IMR-90 (cell line): ENCODE data around the gene TOM1L1. TPM values are rescaled to one million over a fixed set of nuclear protein-coding genes. Genes with fewer than 3 reads are reported as not detected.

Source experiments
- ATAC-seq: fragments of 200-7000 bp; cut with Tn5 transposase; 2 replicates; pipeline ENCODE4 v1.9.1; 2020; ENCODE audit warnings: low read depth, mild to moderate bottlenecking, moderate library complexity
- BruUV-seq: library from RNA; stranded (reverse); fragments of 400-500 nt; replicated peaks from 2 replicates; lab custom pipeline; 2021; lab: Mats Ljungman, UMichigan
- CTCF ChIA-PET: fragments of 300-600 bp; formaldehyde crosslinking; extraction: SDS; loops from one replicate; lab custom pipeline; 2021; ENCODE audit warnings: antibody characterized with exemption; lab: Yijun Ruan, JAX
- POLR2A ChIA-PET: fragments of 300-600 bp; sonication (Branson Sonifier 250); formaldehyde crosslinking; loops from one replicate; lab custom pipeline; 2022; ENCODE audit warnings: antibody characterized with exemption; ENCODE audit not compliant: unreplicated experiment; lab: Charles Lee
- DNase-seq: peaks from one replicate; pipeline ENCODE4 v3.0.0; 2013
- H2AFZ ChIP-seq: replicated peaks from 2 replicates; pipeline ENCODE3; 2013; ENCODE audit warnings: low read length, mild to moderate bottlenecking; ENCODE audit not compliant: poor library complexity
- H2AK5ac ChIP-seq: 2 replicates; pipeline ENCODE4 v1.6.1; 2013; ENCODE audit warnings: low read depth, low read length, inconsistent platforms
- H2AK9ac ChIP-seq: replicated peaks from 2 replicates; pipeline ENCODE3; 2013; ENCODE audit warnings: mild to moderate bottlenecking, low read depth, low read length, moderate library complexity; ENCODE audit not compliant: poor library complexity
- H2BK120ac ChIP-seq: 2 replicates; pipeline ENCODE4 v1.6.1; 2013; ENCODE audit warnings: low read depth, low read length, inconsistent platforms
- H2BK15ac ChIP-seq: 3 replicates; pipeline ENCODE4 v1.6.1; 2013; ENCODE audit warnings: low read depth, low read length, inconsistent platforms
- H2BK20ac ChIP-seq: 2 replicates; pipeline ENCODE4 v1.6.1; 2013; ENCODE audit warnings: low read depth, mild to moderate bottlenecking, inconsistent platforms, low read length, moderate library complexity
- H2BK5ac ChIP-seq: 2 replicates; pipeline ENCODE4 v1.6.1; 2013; ENCODE audit warnings: mild to moderate bottlenecking, low read depth, low read length, inconsistent platforms; ENCODE audit not compliant: poor library complexity, severe bottlenecking
- H3K14ac ChIP-seq: replicated peaks from 2 replicates; pipeline ENCODE4 v1.6.1; 2013; ENCODE audit warnings: low read depth, low read length, inconsistent platforms
- H3K18ac ChIP-seq: 2 replicates; pipeline ENCODE4 v1.6.1; 2013; ENCODE audit warnings: low read depth, low read length, control low read depth
- H3K23ac ChIP-seq: 2 replicates; pipeline ENCODE4 v1.6.1; 2013; ENCODE audit warnings: low read depth, low read length, inconsistent platforms
- H3K27ac ChIP-seq: 2 replicates; pipeline ENCODE4 v1.5.1; 2013; ENCODE audit warnings: mild to moderate bottlenecking, control low read depth, low read length; ENCODE audit not compliant: insufficient read depth
- H3K27me3 ChIP-seq: 2 replicates; pipeline ENCODE4 v1.6.1; 2013; ENCODE audit warnings: low read length; ENCODE audit not compliant: control insufficient read depth, insufficient read depth
- H3K36me3 ChIP-seq: 2 replicates; pipeline ENCODE4 v1.6.1; 2013; ENCODE audit warnings: low read length, mixed read lengths; ENCODE audit not compliant: control insufficient read depth, insufficient read depth
- H3K4ac ChIP-seq: 2 replicates; pipeline ENCODE4 v1.6.1; 2013; ENCODE audit warnings: low read depth, low read length, inconsistent platforms
- H3K4me1 ChIP-seq: 2 replicates; pipeline ENCODE4 v1.6.1; 2013; ENCODE audit warnings: low read length, mixed read lengths; ENCODE audit not compliant: control insufficient read depth, insufficient read depth
- H3K4me2 ChIP-seq: 2 replicates; pipeline ENCODE4 v1.6.1; 2013; ENCODE audit warnings: low read depth, mild to moderate bottlenecking, control low read depth, low read length, moderate library complexity
- H3K4me3 ChIP-seq: 2 replicates; pipeline ENCODE4 v1.5.1; 2013; ENCODE audit warnings: low read depth, mild to moderate bottlenecking, control low read depth, low read length, moderate library complexity; ENCODE audit not compliant: insufficient read depth
- H3K56ac ChIP-seq: 2 replicates; pipeline ENCODE4 v1.6.1; 2013; ENCODE audit warnings: low read length, inconsistent platforms; ENCODE audit not compliant: insufficient read depth; ENCODE audit errors: extremely low read depth
- H3K79me1 ChIP-seq, 2 experiments: 2 replicates each; pipeline ENCODE4 v1.6.1; 2013; ENCODE audit warnings: low read length in 2 of 2, inconsistent platforms in 1 of 2, low read depth in 1 of 2
- H3K9ac ChIP-seq: 2 replicates; pipeline ENCODE4 v1.6.1; 2013; ENCODE audit warnings: low read depth, low read length, control low read depth
- H3K9me1 ChIP-seq: 2 replicates; pipeline ENCODE4 v1.6.1; 2013; ENCODE audit warnings: low read length, inconsistent platforms; ENCODE audit not compliant: insufficient read depth
- H3K9me3 ChIP-seq: 2 replicates; pipeline ENCODE4 v1.6.1; 2013; ENCODE audit warnings: low read length; ENCODE audit not compliant: control insufficient read depth, insufficient read depth
- H4K20me1 ChIP-seq: 2 replicates; pipeline ENCODE4 v1.6.1; 2013; ENCODE audit warnings: low read length, inconsistent platforms; ENCODE audit not compliant: insufficient read depth
- H4K5ac ChIP-seq: 2 replicates; pipeline ENCODE4 v1.6.1; 2013; ENCODE audit warnings: mild to moderate bottlenecking, low read depth, low read length, control low read depth
- H4K8ac ChIP-seq, 2 experiments: 2 replicates each; pipeline ENCODE4 v1.6.1; 2013; ENCODE audit warnings: low read depth in 2 of 2, low read length in 2 of 2, control low read depth in 1 of 2, inconsistent platforms in 1 of 2
- H4K91ac ChIP-seq: 2 replicates; pipeline ENCODE4 v1.6.1; 2013; ENCODE audit warnings: low read depth, low read length, inconsistent platforms; ENCODE audit not compliant: insufficient read depth
- CEBPB ChIP-seq: IDR thresholded peaks from 2 replicates; pipeline ENCODE4 v1.6.1; 2012; ENCODE audit warnings: low read depth, low read length, improper control_type of control experiment
- FOS ChIP-seq: fragments of 150-350 bp; IDR thresholded peaks from 2 replicates; pipeline ENCODE4 v1.6.1; 2016; ENCODE audit warnings: low read depth, low read length
- MAFK ChIP-seq: IDR thresholded peaks from 2 replicates; pipeline ENCODE4 v1.6.1; 2012; ENCODE audit warnings: low read depth, low read length, improper control_type of control experiment
- MAZ ChIP-seq: IDR thresholded peaks from 2 replicates; pipeline ENCODE4 v1.6.1; 2012; ENCODE audit warnings: low read depth, mild to moderate bottlenecking, low read length, improper control_type of control experiment, moderate library complexity, borderline replicate concordance
- RAD21 ChIP-seq: IDR thresholded peaks from 2 replicates; pipeline ENCODE4 v1.6.1; 2012; ENCODE audit warnings: low read length, improper control_type of control experiment
- RCOR1 ChIP-seq: IDR thresholded peaks from 2 replicates; pipeline ENCODE4 v1.6.1; 2012; ENCODE audit warnings: mild to moderate bottlenecking, low read length, improper control_type of control experiment; ENCODE audit not compliant: insufficient replicate concordance
- WGBS, 2 experiments: methylation state at CpG; one replicate each; pipeline versions ENCODE4 v1.1.5 to v1.1.7; 2013; ENCODE audit warnings: missing lambda C conversion rate in 2 of 2; ENCODE audit not compliant: insufficient read length in 1 of 2; ENCODE audit errors: extremely low coverage in 2 of 2; 5-methylcytosine and 5-hydroxymethylcytosine counted together
- dilution Hi-C: fragments of 300-500 bp; cut with HindIII; formaldehyde crosslinking; loops from one replicate; pipeline ENCODE4 v1.14.3; 2018; ENCODE audit warnings: low sequenced_read_pairs; ENCODE audit not compliant: unreplicated experiment
- in situ Hi-C: fragments of 300-500 bp; cut with MboI; formaldehyde crosslinking; loops from 3 replicates; pipeline ENCODE4 v1.14.3; 2019; ENCODE audit warnings: low sequenced_read_pairs, inconsistent platforms, mixed read lengths
- intact Hi-C: fragments of 100-400 bp; cut with micrococcal nuclease; formaldehyde crosslinking; loops from 2 replicates; pipeline ENCODE4 v1.10.0; 2022
- polyA plus RNA-seq, 3 experiments: library from polyadenylated mRNA; depleted of rRNA; stranded (reverse); fragments of >200 nt; gene quantifications; 2 replicates each; pipeline ENCODE4 v1.2.3, GENCODE V29; 2012; ENCODE audit warnings: low replicate concordance in 1 of 3
- total RNA-seq: library from RNA; depleted of rRNA; stranded (reverse); fragments of >200 nt; gene quantifications from 2 replicates; pipeline ENCODE4 v1.2.3, GENCODE V29; 2012

Gene TOM1L1
- total and polyA plus RNA-seq, 2 of the 4 experiments (the other 2 are of a cell fraction): 13.0 to 20.1 TPM

DNA sequence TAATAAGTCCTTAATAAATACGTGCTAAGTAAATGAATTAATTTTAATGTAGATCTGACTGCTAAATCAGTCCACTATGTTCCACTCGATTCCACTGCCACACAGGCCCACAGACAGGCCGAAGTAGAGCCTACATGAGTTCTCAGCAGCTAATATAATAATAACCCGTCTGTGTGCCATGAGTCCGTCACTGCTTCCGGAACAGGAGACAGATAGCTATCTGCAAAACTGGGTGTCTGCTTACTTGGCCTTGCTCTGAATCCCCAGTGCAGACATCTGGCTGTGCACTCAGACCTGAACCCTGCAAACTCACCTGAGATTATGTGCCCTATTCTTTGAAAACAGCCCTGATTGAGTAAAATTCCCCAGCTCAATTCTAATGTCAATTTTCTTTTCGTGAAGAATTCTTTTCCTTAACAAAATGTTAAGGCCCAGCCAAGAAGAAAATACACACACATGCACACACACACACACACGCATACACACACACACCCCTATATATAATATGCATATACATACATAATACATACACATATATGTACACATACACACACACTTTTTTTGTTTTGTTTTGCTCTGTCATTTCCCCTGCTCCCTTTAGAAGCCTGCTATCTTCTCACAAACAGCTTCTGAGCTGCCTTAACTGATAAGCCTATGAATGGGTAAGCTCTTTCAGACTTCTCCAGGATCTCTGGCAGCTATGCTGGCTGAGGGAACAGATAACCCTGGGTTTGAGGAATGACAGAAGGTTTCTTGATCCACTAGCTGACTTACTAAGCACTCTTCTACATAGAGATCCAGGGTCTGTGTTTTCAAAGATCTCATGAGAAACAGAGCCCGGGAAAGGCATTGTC lies 39.8 kb upstream of the TOM1L1 start:
- DNase-seq (no peak), ATAC-seq (no peak)
- Histone ChIP-seq H4K20me1 (no peaks in the 10 kb centered on the region), H3K36me3 (no peaks in the 10 kb centered on the region), H3K18ac (no peak overlapping the region), H3K9ac (no peak overlapping the region), H2AK9ac (no peak overlapping the region), H3K56ac (no peak overlapping the region), H3K27me3 (no peaks in the 10 kb centered on the region), H3K4me3 (no peak overlapping the region), H2AK5ac (no peak overlapping the region), H3K9me1 (no peaks in the 10 kb centered on the region), H4K8ac (no peak overlapping the region), H2BK15ac (no peak overlapping the region), H4K91ac (no peak overlapping the region), H2BK20ac (no peak overlapping the region), H2AFZ (no peak overlapping the region), H3K4ac (no peak overlapping the region), H2BK120ac (no peak overlapping the region), H2BK5ac (no peak overlapping the region), H4K5ac (no peak overlapping the region), H3K79me1 (no peaks in the 10 kb centered on the region), H3K23ac (no peak overlapping the region), H3K4me1 (no peaks in the 10 kb centered on the region), H3K4me2 (no peak overlapping the region), H3K9me3 (peaks cover 3% of the 10 kb centered on the region; the same call in 1 of the 2 replicates), H3K27ac (no peak overlapping the region), H3K14ac (no peak overlapping the region)
- intact Hi-C loops: no loop called here
- POLR2A ChIA-PET: no interaction called here
- BruUV-seq: no TSS peak
- no peak for TF ChIP-seq RCOR1
- no peak for TF ChIP-seq MAFK
- TF ChIP-seq MAZ: no peak
- TF ChIP-seq RAD21: no peak
- TF ChIP-seq CEBPB: no peak
- no peak for TF ChIP-seq FOS
- 31% methylated on average over 3 of the region's 9 CpGs; no CpG with 5 or more reads in 1 of the 2 experiments for WGBS, 2 experiments
- in situ Hi-C loops: no loop called here
- dilution Hi-C loops: no loop called here
- CTCF ChIA-PET: interaction anchor here (0.6 kb wide), 1 partner anchor 387 kb away, joined by 3 read pairs; no protein-coding TSS in a partner anchor
